Right cardiac atrium (tissue), 5 donors: Measurements from ENCODE around the gene B9D1. TPM values are rescaled to one million over a fixed set of nuclear protein-coding genes. Genes with fewer than 3 reads are reported as not detected.

Source experiments
- ATAC-seq, 2 donors: fragments of 200-7000 bp; cut with Tn5 transposase; one replicate each; pipeline versions ENCODE4 v1.8.0 to v1.9.1; 2020; ENCODE audit warnings: moderate library complexity in 2 of 2, mild to moderate bottlenecking in 1 of 2
- DNase-seq, 3 donors: peaks; one replicate each; pipeline ENCODE4 v3.0.0-alpha.2; 2020
- H3K27ac ChIP-seq: one replicate; pipeline ENCODE4 v1.5.1; 2013; ENCODE audit warnings: mild to moderate bottlenecking, low read length, control low read depth, moderate library complexity
- H3K27me3 ChIP-seq: one replicate; pipeline ENCODE4 v1.6.1; 2013; ENCODE audit not compliant: control insufficient read depth, insufficient read depth
- H3K4me1 ChIP-seq: one replicate; pipeline ENCODE4 v1.6.1; 2013; ENCODE audit warnings: low read length; ENCODE audit not compliant: control insufficient read depth, insufficient read depth
- H3K4me3 ChIP-seq: one replicate; pipeline ENCODE4 v1.5.1; 2013; ENCODE audit warnings: low read length, control low read depth
- H3K9me3 ChIP-seq: one replicate; pipeline ENCODE4 v1.6.1; 2013; ENCODE audit warnings: low read length; ENCODE audit not compliant: control insufficient read depth
- WGBS: extraction: QIAGEN DNeasy Blood & Tissue Kit; methylation state at CpG from one replicate; pipeline ENCODE4 v1.1.7; 2013; 5-methylcytosine and 5-hydroxymethylcytosine counted together
- intact Hi-C, 4 donors: fragments of 100-400 bp; cut with DNase I; formaldehyde crosslinking; loops; one replicate each; pipeline versions ENCODE4 v1.11.0 to v1.14.0; 2022 to 2023
- polyA plus RNA-seq: library from polyadenylated mRNA; stranded (reverse); fragments of 200-250 nt; gene quantifications from one replicate; pipeline ENCODE4 v1.2.3, GENCODE V29; 2013
- total RNA-seq, 4 donors: library from RNA; stranded (reverse); fragmentation: NEBNext Ultra II Directional; extraction: Animal tissue kit (Norgen Biotek cat#: 25700); gene quantifications; one replicate each; pipeline ENCODE4 v1.2.1, GENCODE V29; 2021
- donor health status: healthy with polysubstance abuse.
- donor health status: DM: no; HTN: yes; CAD: no.
- donor health status: DM: no; HTN: no; CAD: no.
- donor health status: DM: no; HTN: yes; CAD: no; lungs with severe emphysema.
- donor health status: DM: yes; HTN: yes; CAD: no.

The B9D1 gene
- total and polyA plus RNA-seq, 5 donors = 9.8 to 20.9 (median 12.2) TPM

DNA sequence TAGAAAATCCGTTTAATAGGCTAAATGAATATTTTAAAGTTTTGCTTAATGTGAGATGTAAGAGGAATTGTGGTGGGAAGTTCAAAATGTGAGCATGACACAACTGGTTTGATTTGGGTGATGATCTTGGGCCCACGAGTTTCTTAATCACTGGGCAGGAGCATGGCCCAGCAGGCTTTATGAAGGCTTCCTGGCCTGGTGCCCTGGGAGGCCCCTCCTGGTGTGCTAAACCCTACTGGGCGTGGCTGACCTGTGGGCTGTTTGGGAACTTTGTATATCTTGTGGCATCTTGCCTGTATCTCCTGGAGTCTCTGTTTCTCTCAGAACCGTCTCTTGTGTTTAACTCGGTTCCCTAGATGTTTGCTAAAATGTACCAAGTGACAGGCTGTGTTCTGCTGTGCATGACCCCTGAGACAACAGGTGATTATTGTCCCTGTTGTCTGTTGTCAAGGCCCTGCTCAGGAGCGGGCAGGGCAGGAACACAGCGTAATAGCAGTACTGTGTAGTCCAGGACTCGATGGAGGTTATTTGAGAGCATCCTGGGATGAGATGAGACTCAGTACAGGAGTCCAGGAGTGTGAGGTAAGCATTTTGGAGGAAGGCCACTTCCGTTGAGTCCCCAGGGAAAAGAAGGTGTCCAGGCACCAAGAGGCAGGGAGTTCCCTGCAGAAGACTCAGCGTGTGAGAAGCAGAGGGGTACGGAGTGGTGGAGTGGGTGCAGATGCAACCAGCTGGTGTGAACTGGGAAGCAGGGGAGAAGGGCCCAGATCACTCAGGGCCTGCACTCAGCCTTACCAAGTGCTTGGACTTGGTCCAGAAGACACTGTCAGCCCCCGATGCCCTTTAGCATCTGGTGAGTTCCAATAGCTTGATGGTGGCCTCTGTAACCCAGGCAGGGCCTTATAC, 48.5 kb downstream of the B9D1 start:
- no peaks in the 10 kb centered on the region for H3K9me3 ChIP-seq
- peaks cover 13% of the 10 kb centered on the region for H3K4me1 ChIP-seq
- DNase-seq (peak in 1 of 3 donors; percentile 38), ATAC-seq (no peak)
- WGBS = 68% methylated on average over 12 of the region's 12 CpGs
- no peaks in the 10 kb centered on the region for H3K27me3 ChIP-seq
- intact Hi-C loops = no loop called here
- H3K27ac ChIP-seq = peak overlapping the region; percentile 23
- no peak overlapping the region for H3K4me3 ChIP-seq

DNA sequence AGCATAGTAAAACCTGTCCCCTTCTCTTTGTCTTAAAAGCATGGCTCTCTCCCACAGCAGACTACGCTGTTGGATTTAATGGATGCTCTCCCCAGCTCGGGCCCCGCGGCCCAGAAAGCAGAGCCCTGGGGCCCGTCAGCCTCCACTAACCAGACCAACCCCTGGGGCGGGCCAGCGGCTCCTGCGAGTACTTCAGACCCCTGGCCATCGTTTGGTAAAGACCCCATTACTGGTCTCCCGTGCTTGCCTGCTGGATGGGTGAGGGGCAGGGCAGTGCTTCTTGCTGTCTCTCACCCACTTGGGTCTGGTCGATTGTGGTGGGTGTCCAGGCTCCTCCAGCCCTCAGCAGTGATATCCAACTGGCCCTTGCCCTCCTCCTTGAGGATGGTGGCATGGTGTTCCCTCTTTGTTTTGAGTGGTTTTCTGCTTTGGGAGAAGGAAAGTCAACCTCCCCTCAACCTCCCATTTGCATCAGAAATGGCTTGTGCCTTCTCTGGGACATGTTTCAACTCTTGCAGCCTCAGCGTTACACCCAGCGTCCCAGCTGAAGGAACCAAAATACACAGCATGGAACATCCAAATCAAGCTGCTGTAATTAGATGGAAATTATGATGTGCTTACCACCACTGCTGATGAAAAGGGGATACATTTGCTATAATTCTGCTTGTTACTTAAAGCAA, 49.3 kb downstream of the B9D1 start:
- DNase-seq = peak in 1 of 3 donors; percentile 29
- Histone ChIP-seq H3K27ac (no peak overlapping the region), H3K4me3 (no peak overlapping the region), H3K4me1 (peaks cover 13% of the 10 kb centered on the region), H3K9me3 (no peaks in the 10 kb centered on the region), H3K27me3 (no peaks in the 10 kb centered on the region)
- intact Hi-C loops = no loop called here
- no peak for ATAC-seq
- WGBS = 92% methylated on average over 13 of the region's 13 CpGs

DNA sequence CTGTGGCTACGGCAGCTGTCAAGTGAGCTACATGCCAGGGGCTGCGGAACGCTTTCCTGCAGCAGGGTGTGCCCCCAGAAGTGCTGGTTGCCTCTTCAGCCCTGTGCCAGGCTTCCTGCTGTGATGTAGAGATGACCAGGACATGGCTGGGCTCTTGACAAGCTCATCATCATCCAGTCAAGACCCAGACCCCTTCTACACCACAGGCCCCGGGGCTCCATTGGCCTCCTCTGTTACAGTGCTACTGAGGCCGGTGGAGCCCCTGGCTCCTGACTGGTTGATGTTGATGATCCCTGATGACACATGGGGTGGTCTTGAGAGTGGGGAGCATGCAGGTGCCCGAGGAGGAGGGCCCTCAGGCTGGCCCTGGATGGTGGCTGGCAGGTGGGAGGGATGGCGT, 50.1 kb downstream of the B9D1 start:
- WGBS = 88% methylated on average over 7 of the region's 7 CpGs
- ATAC-seq = no peak
- peaks cover 8% of the 10 kb centered on the region for H3K4me1 ChIP-seq
- intact Hi-C loops = no loop called here
- DNase-seq = peak in 1 of 3 donors; percentile 30
- no peak overlapping the region for H3K4me3 ChIP-seq
- H3K27ac ChIP-seq = peak overlapping the region; percentile 23
- no peaks in the 10 kb centered on the region for H3K27me3 ChIP-seq
- H3K9me3 ChIP-seq = no peaks in the 10 kb centered on the region

DNA sequence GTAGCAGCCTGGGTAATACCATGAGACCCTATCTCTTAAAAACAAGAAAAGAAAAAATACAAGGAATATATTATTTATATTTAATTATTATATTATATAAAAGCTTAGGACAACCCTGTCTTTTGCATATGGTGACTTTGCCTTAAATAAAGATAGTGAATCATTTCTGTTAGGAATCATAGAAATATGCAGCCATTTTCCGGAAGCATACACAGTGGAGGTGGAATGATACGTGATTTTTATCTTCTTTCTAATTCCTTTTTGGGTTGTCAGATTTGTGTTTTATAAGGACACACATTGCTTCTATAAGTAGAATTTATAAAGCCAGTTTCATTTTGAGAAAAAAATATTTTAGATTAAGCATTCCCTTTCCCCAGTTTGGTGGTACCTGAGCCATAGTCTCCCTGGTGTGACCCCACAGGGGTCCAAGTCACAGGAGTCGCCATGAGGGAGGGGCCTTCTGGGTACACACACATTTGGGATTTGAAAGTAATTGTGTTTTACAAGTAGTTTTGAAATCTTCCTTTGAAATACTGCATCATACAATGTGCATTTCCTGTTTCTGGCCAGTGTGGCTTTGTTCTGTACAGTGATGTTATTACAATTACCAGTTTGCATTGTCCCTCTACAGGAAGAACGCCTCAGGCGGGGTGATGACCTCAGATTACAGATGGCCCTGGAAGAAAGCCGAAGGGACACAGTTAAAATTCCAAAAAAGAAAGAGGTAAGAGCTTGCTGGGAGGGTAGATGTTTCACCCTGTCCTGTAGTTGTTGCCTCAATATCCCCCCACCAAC, 50.9 kb downstream of the B9D1 start:
- DNase-seq (no peak), ATAC-seq (peak in 1 of 2 donors; percentile 67)
- Histone ChIP-seq H3K4me1 (peaks cover 4% of the 10 kb centered on the region), H3K9me3 (no peaks in the 10 kb centered on the region), H3K27ac (peak overlapping the region; percentile 61), H3K4me3 (no peak overlapping the region), H3K27me3 (no peaks in the 10 kb centered on the region)
- intact Hi-C loops = no loop called here
- WGBS = 63% methylated on average over 6 of the region's 6 CpGs

DNA sequence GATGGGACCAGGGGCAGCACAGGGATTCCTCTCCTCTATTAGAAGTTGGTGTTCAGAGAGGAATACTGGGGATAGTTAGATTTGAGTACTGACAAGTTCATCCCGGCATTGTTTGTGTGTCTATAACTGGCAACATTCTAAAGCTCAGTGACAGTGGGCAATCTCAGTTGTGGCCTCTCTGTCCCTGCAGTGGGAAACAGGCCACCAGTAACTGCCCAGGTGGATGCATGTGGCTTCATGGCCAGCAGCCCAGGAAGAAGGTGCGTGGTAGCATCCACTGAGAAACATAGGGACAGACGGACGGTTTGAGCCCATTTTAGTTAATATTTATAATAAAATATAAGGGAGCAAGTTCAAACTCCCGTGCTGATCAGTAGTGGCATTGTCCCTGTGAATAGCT, 51.5 kb downstream of the B9D1 start:
- Histone ChIP-seq H3K4me3 (no peak overlapping the region), H3K27ac (peak overlapping the region; percentile 39), H3K9me3 (no peaks in the 10 kb centered on the region), H3K27me3 (no peaks in the 10 kb centered on the region), H3K4me1 (peaks cover 5% of the 10 kb centered on the region)
- WGBS = 80% methylated on average over 5 of the region's 5 CpGs
- no peak for DNase-seq
- intact Hi-C loops = no loop called here
- ATAC-seq = no peak

DNA sequence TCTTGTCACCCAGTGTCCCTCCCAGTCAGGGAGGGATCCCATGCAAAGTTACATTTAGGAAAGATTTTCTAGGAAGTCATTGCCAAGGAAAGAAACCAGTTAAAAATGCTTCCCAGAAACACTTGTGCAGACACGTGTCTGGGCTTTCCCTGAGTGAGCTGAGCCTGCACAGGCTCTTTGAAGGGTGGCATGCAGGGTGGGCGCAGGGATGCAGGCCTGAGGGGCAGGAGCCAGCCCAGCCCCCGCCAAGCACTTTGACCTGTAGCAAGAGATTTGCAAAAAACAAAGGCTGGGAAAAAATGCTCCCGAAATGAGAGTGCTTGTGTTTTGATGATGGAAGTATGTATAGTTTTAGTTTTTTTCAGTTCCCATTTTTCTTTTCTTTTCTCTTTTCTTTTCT, 52.4 kb downstream of the B9D1 start:
- Histone ChIP-seq H3K27ac (no peak overlapping the region), H3K4me1 (peaks cover 7% of the 10 kb centered on the region)
- 82% methylated on average over 4 of the region's 4 CpGs for WGBS

DNA sequence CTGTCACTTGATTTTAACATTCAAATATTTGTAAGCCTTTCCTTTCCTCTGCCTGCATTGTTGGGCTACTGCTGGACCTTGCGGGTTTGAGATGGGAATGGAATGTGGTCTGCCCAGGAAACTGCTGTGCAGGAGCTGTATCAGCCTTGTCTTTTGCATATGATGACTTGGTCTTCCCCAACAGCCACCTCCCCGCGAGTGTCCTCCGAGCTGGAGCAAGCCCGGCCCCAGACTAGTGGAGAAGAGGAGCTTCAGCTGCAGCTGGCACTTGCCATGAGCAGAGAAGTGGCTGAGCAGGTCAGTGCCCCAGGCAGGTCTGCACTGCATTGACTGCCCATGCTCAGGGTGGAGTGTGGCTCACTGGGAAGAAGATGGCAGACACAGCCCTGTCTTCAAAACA, 52.8 kb downstream of the B9D1 start:
- Histone ChIP-seq H3K27me3 (no peaks in the 10 kb centered on the region), H3K27ac (no peak overlapping the region), H3K4me3 (no peak overlapping the region), H3K4me1 (peaks cover 9% of the 10 kb centered on the region), H3K9me3 (no peaks in the 10 kb centered on the region)
- DNase-seq = no peak
- 91% methylated on average over 5 of the region's 5 CpGs for WGBS
- intact Hi-C loops = no loop called here
- ATAC-seq = no peak

More for the DNA sequence above, 52.4 kb downstream of the B9D1 start:
- no peak for ATAC-seq
- no peaks in the 10 kb centered on the region for H3K9me3 ChIP-seq
- H3K27me3 ChIP-seq = no peaks in the 10 kb centered on the region
- no peak overlapping the region for H3K4me3 ChIP-seq
- intact Hi-C loops = no loop called here
- DNase-seq = no peak

DNA sequence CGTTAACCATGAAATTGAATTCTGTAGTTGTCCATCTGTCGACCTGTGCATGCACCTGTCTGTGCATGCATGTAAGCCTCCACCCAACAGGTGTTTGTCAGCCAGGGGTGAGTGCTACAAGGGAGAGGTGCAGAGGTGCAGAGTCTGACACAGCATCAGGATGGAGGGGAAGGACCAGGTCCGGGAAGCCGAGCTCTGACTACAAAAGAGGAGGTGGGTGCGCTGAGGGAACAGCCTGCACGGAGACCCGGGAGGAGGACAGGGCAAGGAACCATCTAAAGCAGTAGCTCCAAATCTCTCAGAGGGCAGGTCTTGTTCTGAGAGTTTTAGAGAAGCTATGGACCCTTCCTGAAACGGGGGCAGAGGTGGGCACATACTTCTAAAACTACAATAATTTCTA, 54.1 kb downstream of the B9D1 start:
- WGBS = 89% methylated on average over 8 of the region's 8 CpGs
- H3K4me3 ChIP-seq = no peak overlapping the region
- H3K27ac ChIP-seq = no peak overlapping the region
- intact Hi-C loops = no loop called here
- H3K9me3 ChIP-seq = no peaks in the 10 kb centered on the region
- ATAC-seq (no peak), DNase-seq (no peak)
- H3K4me1 ChIP-seq = peaks cover 14% of the 10 kb centered on the region
- no peaks in the 10 kb centered on the region for H3K27me3 ChIP-seq

DNA sequence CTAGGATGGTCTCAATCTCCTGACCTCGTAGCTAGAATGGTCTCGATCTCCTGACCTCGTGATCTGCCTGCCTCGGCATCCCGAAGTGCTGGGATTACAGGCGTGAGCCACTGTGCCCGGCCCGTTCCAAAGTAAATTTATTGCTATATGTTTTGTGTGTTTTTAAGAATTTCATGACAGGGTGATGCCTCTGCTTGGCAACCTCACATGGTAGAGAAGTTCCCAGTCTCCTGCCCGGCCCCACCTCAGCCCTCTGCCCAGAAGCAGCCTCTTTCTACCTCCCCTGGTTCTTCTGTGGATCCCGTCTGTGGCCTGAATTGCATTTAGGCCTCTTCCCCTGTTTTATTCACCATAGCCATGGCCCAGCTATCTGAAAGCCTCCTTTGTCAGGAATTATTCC, 55.0 kb downstream of the B9D1 start:
- WGBS = 97% methylated on average over 10 of the region's 10 CpGs
- H3K27ac ChIP-seq = no peak overlapping the region

DNA sequence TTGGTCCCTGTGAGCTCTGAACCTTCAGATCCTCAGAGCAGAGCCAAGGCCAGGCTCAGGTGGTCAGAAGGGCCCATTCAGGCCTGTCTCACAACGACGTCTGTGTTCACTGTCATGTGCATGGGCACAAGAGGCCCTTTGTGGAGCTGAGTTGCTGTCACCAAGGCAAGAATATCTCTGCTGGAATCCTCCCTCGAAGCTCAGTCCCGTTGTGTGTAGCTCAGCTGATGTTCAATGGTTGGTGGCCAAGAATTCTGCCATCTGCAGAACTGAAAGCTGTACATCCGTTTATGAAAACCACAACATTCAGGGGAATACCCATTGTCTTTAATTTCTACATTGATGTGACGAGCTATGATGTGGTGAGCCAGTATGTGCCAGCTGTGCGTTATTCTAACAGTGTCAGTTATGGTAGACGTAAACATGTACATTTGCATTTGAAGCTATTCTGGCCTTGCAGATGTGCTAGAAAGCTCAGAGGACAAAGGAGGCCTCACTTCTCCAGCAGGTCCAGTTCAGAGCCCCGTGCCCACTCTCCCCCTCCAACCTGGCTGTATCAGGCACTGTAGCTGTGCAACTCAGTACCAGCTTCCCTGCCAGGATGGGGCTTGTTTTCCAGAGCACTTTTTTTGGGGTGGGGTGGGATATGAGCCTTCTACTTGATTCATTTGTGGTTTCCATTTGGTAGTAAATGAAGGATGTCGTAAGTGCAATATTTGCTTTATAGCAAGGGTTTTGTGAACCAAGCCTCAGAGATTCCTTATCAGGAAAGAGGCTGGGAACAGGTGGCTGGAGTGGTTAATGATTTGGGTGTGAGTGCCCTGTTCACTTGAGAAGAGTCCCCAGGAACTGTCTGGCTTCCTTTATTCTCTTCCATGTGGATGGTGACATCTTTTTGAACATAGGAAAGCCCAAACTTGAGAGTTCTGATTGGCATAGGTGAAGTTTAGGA, 56.1 kb downstream of the B9D1 start:
- Histone ChIP-seq H3K27me3 (no peaks in the 10 kb centered on the region), H3K9me3 (no peaks in the 10 kb centered on the region), H3K27ac (no peak overlapping the region), H3K4me3 (no peak overlapping the region), H3K4me1 (peaks cover 28% of the 10 kb centered on the region)
- ATAC-seq (no peak), DNase-seq (no peak)
- whole genome bisulfite sequencing = 60% methylated on average over 10 of the region's 10 CpGs
- intact Hi-C loops = no loop called here

More for the DNA sequence above, 55.0 kb downstream of the B9D1 start:
- DNase-seq (no peak), ATAC-seq (no peak)
- no peaks in the 10 kb centered on the region for H3K27me3 ChIP-seq
- intact Hi-C loops = no loop called here
- H3K4me3 ChIP-seq = no peak overlapping the region
- no peaks in the 10 kb centered on the region for H3K9me3 ChIP-seq
- H3K4me1 ChIP-seq = peaks cover 22% of the 10 kb centered on the region
